ENCODE data around the gene UBE2G2.
A peak's percentile ranks its signal among the peaks of the same experiment; 100 is the strongest.

UBE2G2 gene, protein sequence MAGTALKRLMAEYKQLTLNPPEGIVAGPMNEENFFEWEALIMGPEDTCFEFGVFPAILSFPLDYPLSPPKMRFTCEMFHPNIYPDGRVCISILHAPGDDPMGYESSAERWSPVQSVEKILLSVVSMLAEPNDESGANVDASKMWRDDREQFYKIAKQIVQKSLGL

DNA sequence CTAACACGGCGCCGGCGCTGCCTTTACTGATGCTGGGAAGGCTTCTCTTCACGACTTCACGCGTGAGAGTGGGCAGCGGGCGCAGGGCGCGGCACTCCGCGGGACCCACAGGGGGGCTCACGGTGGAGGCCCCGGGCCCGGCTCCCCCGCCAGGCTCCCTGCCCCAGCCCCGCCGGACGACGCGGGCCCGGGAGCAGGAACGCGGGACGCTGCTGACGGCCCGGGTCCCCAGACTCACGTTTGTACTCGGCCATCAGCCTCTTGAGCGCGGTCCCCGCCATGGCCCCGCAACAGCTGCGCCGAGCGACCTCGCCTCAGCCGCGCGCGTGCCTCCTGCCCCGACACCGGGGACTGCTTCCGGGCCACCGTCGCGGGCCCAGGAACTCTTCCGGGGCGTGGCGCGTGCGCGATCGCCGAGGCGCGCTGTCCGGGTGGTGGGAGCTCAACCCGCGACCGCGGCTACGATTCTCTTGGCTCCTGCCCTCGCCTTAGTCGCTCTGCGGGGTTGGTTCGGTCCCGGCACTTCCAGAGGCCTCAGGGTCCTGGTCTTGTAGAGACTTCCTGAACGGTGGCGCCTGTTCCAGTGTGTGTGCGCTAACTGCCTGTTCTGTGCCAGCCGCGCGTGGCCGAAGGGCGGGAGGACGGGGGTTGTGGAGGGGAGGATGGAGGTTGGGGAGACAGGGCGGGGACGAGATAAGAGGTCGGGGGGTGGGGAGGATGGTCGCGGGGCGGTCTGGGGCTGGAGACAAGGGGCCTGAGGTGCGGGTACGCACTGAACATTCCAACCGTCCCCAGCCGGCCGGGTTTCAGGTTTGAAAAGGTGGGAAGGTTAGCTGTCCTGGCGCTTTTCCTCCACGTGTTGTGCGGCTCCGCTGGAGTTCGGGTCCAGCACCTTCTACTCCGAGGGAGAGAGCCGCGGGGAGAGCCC, at the start of gene UBE2G2:
Gene UBE2G2 (minus strand): TSS at position 353 of the 928 bp plus-strand sequence. CDS start 72 bp downstream, at position 281.
- DNase-seq (ENCODE audit: low read depth) = peak; percentile 75

DNA sequence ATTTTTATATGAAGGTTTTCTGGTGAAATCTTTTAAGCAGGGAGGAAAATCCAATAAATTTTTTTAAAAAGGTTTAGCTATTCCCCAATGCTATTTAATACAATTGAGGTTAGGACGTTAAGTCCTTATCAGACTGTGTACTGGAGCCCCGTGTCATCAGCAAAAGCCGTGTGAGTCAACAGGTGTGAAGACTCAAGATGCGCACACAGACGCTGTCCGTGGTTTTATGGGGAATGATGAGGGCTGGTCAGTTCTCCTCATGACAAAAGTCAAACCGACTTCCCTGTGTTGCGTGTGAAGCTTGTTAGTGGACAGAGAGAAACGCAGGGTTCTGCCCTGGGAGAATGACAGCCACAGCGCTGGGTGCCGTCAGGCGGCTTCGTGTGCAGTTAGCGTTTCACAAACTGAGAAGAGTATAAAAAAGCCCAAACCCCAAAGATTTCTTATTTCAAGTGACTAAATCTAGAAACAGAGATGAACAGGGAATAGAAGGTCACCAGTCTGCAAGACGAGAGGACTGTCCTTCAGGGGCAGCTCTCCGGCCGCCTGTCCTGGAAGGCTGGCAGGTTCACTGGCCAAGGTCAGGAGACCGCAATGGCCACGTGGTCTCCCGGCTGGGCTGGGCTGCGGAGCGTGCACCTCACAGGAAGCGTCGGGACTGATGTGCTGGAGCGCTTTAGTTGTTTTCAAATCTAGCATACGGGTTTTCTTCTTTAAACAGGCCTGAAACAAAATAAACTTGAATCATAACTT, 49.5 kb upstream of the UBE2G2 start:
- DNase-seq (ENCODE audit: low read depth) = no peak

DNA sequence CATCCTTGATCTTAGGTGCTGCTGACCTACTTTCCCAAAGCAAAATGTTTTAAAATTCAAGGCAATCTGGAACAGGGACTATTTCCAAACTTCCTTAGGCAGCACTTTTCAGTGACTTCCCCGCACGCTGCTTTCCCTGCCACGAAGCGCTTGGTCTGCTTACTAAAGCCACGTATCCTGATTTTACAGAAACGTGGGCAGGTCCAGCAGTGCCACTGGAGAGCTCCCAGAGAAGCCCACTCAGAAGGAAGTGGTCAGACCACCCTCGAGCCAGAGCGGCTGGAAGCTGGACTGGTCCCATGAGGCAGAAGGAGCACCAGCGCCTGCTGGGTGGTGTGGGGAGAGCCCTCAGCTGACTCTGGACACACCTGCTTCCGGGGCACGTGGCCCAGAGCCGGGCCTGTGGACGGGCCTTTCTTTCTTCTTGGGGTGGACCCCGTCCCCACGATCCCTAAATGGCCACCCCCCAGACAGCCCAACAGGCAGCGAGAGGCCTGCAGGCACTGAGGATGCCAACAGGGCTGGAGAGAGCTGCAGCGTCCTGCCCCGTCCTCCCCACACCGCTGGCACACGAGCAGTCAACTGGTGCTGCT, 48.7 kb upstream of the UBE2G2 start:
- DNase-seq (ENCODE audit: low read depth) = no peak

DNA sequence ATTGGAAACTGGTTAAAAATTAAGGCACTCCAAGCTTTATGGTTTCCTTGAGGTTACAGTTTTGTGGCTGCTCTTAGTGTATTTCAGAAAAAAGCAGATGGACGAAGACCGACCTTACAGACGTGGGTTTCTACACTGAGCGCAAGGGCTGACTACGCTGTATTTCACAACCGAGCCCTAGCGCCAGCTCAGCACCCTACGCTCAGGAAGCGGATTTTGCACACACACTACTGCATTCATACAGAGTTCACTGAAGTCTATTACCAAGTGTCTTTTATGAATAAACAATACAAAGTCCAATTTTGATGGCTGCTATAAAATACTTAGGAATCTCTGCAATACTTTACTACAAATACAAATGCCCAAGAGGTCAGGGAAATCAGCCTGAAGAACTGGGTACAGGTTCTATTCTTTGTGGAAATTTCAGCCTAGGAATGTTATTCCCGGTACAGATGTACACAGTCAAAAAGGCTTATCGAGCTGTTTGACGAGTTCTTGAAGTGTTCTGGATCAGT, 48.1 kb upstream of the UBE2G2 start:
- no peak for DNase-seq (ENCODE audit: low read depth)

DNA sequence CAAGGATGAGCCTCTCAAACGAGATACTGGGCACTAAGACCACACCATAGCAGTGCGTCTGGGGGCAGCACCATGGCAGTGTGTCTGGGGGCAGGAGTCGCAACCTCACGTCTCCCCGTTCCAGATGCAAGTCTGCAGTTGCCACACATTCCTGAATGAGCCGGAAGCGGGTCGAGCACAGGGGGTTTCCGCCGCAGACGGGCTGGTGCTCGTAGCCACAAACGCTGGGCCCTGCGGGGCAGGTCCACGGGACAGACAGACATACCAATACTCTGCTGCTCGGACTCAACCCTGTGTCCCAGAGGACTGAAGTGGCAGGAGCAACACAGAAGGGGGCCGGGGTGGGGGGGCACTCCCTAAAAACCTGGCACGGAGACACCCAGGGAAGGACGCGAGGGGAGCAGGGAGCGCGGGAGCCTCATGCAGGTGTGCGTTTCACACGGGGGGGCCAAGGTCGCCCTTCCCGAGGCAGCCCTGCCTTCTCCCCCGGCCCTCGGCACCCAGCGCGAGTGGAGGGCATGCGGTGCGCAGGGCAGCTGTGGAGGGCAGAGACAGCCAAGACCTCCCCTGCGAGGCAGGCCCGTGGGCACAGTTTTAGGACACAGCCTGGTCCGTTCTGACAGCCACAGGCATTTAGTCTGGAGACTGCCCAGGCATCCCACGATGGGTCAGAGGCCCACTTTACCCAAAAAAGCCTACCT, 47.4 kb upstream of the UBE2G2 start:
- no peak for DNase-seq (ENCODE audit: low read depth)

DNA sequence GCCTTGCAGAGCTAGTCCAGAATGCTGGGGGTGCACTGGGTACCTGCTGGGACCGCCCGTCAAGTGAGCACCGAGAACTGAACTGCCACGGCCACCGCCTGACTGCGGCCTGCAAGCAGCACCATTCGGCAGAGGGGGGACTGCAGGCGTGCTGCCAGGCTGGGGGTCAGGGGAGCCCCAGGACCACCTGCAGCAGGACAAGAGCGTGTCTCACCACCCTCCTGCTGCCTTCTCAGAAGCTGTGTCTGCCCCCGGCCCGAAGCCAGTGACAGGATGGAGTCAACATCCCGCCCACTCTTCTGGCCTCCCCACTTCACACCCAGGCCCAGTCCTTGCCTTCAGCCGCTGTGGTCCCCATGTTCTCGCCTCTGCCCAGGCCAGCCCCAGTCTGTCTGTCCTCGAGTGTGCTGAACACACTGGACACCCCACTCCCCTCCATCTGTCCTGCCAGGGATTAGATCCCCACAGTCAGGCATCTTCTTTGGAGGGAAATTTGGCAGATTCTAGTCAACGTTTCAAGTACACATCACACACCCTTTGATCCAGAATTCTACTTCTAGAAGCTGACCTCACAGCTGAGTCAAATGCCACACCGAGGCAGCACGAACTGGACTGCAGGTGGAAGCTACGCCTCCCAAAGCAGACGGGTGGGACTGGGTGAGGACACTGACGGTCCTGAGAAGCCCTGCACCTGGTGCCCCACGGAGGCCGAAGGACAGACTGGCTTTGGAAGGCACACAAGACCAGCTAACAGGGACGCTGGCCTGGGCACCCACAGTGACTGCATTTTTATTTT, 45.8 kb upstream of the UBE2G2 start:
- no peak for DNase-seq (ENCODE audit: low read depth)

DNA sequence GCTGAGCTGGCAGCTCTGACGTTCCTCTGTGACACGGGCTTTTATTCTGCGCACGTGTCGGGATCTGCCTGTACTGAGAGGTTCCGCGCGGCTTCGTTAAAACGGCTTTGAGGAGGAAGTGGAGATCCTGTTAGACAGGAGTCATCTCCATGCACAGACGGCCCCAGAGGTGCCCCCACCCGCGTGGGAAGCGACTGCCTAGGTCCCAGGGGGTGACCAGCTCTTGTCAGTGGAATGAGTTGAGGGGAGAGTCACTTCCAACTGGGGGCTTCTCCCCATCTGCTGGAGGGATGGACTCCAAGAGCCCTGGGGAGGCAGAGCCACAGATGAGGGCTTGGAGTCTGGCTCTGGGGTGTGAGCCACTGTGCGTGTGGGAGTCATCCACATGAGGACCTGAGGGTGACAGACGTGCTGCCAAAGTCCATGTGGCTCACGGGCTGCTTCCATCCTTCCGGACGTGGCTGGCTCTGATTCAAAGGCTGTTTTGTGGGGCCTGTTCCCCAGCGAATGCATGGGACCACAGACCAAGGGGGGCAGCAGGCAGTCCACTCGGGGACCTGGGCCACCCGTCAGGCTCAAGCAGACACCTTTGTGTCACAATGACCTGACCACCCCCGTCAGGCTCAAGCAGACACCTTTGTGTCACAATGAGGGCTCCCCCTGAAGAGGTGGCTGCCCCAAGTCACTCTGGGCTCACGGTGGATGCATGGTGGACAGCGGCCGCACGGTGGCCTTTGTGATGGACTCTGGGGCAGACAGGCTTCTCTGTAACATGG, 45.1 kb upstream of the UBE2G2 start:
- peak; percentile 54 for DNase-seq (ENCODE audit: low read depth)

DNA sequence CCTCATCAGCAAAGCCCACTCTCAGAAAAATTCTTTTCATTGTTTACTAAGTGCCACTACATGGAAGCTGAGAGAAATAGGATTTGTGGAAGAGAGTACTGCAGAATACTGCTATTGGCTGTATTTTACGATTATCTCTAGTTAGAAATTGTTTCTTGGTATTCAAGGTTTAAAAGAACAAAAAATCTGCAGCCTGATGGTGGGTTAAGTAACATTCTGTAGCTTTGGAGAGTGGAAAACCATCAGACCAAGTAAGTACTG, 44.5 kb upstream of the UBE2G2 start:
- no peak for DNase-seq (ENCODE audit: low read depth)

DNA sequence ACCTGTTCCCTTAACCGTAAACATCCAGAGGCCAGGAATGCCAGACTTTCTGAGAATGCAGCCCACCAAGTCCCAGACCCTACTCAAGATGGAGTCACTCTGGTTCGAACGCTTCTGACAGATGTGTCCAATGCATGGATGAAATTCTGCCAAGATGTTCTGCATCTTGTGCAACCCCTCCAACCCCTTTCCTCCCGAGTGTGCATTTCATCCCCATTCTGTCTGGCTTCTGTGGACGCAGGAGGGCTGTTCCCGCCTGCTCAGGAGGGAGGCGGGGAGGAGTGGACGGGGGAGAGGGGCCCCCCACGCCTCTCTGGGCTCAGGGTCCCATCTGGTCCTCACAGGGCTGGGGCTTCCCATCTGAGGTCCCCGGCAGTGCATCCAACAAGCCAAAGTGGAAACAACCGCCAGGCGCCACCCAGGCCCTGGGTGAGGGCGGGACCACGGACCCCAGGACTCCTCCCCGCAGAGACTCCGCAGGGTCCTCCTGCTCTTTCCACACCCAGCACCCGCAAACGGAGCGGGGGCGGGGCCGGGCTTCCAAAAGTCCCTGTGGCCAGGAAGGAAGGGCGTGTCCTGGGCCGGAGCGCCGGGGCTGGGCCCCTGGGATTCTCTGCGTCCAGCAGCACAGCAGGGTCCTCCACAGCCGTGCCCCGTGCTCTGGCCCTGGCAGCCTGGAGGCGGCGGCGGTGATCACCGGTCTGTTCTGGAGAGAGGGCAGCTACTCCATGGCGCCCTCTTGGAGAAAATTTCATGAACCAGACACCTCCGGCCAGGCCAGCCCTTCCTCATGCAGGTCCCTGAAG, 44.0 kb upstream of the UBE2G2 start:
- DNase-seq (ENCODE audit: low read depth) = peak; percentile 97

DNA sequence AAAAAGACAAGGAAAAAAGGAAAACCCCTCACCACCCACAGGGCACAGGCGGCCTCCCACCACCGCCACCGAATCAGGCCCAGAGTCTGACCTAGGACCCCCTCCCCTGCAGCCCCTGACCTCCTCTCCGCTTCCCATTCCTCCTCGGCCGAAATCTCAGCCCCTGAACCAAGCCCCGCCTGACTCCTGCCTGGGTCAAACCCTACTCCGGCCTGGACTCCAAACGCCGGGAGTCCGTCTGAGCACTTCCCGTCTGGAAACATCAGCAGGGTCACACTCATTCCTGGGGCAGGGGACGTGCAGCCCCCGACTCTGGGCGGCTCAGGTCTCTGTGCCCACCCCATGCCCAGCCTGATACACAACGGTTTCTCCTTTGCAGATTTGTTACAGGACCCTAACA, 42.6 kb upstream of the UBE2G2 start:
- no peak for DNase-seq (ENCODE audit: low read depth)

DNA sequence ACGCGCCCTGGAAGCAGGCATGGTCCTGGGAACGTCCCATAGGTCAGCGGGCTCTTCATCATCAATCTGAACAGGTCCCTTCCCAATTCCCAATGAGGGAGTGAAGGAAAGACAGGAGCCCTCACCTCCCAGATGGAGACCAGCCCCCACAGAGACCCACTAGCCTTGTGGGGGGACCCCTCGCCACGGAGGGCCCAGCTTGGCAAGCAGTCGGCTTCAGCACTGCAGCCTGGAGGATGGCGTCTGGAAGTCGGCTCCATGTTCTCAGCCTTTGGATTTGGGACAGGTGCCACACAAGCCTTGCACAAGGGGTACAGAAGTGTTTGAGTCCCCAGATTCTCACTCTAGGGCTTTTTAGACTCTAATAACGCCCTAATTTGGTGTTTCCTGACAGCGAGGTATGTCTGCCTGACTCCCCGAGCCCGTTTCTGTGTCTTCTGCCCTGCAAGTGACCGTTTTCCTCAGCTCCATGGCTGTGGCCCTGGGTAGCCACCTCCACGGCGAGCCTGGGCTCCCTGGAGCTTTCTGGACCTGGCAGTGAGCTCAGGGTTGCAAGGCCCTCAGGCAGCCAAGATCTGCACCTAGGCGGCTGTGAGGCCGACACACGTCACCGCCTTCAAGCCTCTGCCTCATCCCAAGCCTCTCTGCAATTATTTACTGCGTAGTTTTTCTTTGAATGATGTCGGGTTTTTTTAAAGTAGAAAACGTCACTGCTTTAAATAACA, 41.3 kb upstream of the UBE2G2 start:
- DNase-seq (ENCODE audit: low read depth) = no peak

DNA sequence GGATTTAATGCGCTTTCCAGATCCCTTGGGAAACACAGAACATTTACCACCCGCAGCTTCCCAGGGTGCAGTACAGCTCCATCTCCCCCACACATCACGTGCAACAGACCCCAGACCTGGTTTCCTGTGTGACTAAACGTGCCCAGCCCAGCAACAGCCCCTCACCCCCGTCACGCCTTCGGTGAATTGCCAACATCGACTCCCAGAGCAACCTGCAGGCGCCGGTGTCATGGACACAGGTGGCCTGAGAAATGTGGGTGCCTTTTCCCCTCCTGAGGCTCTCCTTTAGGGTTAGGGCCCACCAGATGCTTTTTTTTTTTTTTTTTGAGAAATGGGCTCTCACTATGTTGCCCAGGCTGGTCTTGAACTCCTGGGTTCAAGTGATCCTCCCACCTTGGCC, 40.5 kb upstream of the UBE2G2 start:
- DNase-seq (ENCODE audit: low read depth) = no peak

DNA sequence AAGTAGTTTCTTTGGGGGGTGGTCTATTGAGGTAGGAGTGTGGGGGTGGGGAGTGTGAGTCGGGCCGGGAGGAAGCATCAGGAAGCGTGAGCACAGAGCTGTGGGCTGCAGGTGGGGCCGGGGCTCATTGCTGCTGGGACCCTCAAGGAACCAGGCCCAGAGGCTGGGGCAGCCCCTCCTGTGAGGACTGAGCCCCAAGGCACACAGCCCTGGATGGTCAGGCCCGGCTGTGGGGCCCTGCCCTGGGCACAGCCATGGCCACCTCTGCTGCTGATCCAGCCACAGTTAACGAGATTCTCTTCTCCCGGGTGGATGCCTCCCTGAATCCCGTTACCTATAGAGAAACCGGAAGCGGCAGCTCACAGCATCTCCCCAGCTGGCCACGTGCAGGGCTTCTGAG, 39.2 kb upstream of the UBE2G2 start:
- no peak for DNase-seq (ENCODE audit: low read depth)

DNA sequence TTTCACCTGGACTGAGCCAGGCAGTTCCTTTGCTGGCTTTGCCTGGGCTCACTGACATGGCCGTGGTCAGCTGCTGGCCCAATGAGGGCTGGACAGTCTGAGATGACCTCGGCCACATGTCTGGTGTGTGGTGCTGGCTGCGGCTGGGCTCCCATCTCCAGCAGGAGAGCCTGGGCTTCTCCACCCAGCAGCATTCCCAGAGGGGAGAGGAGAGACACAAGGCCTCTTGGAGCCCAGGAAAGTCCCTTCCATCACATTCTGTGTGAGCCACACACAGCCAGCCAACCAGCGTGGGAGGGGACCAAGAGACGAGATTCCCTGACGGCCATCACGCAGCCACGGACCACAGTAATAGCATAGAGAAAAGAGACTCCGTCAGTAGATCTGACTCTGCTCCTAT, 37.3 kb upstream of the UBE2G2 start:
- DNase-seq (ENCODE audit: low read depth) = no peak

DNA sequence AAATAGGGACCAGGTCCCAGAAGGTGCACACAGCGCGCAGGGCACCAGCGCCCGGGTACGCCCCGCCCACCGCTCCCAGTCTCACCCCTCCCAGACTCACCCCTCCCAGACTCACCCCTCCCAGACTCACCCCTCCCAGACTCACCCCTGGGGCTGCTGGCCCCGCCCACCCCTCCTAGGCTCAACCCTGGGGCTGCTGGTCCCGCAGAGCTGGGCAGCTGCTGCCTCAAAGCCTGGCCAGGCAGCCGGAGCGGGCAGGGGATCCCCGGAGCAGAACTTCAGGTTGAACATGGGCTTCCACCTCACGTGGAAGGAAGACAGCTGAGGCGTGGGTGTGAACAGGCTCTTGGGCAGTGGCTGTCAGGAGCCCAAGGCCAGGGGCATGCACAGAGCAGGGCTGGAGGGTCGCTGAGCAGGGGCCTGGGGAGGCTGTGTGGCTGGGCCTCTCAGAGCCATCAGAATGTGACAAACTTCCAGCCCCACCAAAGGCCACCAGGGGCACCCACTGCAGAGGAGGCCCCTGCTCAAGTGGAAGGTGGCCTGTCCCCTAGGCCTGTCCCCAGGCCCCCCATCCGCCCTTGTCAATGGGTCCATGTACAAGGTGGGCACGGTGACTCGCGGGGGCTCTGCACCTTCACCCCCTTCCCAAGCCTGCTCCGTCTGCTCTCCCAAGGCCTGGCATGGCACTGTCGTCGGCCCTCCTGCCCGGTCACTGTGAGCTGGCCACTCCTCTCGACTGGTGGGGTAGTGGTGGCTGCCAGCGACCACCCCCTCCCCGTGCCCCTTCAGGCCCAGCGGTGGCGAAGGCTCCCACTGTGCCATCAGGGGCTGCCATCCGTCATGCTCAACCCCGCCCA, 36.6 kb upstream of the UBE2G2 start:
- DNase-seq (ENCODE audit: low read depth) = no peak

DNA sequence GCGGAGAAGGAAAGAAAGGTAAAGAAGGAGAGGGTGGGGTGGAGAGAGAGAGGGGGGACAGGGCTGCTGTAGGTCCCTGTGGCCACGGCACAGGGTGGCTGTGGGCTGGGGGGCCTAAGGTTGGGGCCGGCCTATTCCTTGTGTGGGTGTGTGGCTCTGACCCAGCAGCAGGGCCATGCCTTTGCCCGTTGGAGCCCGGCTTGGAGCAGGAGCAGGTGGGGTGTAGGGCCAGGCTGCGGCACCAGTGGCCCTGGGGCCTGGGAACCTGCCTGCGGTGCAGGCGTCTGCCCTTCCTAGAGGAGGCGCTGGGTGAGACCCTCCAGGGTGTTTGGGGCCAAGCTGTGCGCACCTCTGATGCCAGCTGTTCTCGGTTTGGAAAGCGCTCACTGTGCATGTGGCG, 35.9 kb upstream of the UBE2G2 start:
- DNase-seq (ENCODE audit: low read depth) = no peak

DNA sequence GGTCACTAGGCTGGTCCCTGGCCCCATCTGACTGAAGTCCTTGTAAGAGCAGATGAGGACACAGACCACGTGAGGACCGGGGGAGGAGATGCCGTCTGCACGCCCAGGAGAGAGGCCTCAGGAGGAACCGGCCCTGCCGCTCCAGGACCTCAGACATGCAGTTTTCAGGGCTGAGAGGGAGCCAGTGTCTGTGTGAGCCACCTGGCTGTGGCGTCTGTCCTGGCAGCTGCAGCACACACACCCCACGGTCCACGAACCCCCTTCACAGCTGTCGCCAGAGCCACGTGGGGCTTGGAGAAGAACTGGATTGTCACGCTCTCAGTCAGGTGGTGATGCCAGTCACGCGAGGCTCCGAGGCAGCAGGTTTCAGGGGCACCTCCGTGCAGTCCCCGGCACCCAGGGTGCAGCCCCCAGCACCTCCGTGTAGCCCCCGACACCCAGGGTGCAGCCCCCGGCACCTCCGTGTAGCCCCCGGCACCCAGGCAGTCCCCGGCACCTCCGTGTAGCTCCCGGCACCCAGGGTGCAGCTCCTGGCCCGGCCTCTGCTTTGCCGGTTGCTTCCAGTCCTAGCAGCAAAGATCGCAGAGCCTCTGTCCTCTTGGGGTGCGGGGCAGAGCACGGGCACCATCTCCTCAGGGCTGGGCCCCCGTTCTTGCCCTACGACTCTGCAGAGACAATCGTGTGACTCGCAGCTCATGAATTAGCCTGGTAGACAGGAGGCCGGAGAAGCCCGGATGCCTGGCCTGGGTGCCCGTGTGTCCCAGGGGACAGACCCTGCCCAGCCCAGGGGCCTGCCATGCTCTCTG, 35.2 kb upstream of the UBE2G2 start:
- no peak for DNase-seq (ENCODE audit: low read depth)

All from CMK (cell line).